HG03175 (cell line): Measurements from ENCODE around the gene SFRP5.

Experiments
- ATAC-seq: cut with Tn5 transposase; IDR thresholded peaks from one replicate; pipeline ENCODE4 v1.9.1; 2021; ENCODE audit warnings: mild to moderate bottlenecking, moderate library complexity; ENCODE audit not compliant: unreplicated experiment

Gene SFRP5

GRCh38 chr10:97771913-97772823 lies at the start of gene SFRP5:
SFRP5 (minus strand) TSS chr10:97771999; CDS start chr10:97771833, 166 bp downstream.
- no peak for ATAC-seq

- no peak for ATAC-seq
Measured at GRCh38 chr10:97820096-97820704, 48.4 kb upstream of the SFRP5 start.

DNA sequence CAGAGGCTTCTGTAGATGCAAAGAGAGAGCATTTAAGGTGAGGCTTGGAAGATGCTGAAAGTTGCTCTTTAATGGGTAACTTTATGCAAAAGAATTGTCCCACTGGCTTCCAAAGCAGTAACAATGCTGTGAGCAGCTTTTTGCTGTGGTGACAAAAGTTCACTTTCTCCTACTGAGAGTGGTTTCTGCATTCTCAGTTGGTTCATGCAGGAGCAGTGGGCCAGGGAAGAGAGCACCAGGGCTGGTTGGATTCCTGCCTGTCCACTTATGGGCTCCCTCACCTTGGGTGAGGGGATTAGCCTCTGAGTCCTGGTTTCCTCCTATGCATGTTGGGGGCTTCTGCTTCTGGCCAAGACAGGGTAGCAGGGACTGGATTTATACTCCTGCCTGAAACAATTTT lies 46.8 kb upstream of the SFRP5 start:
- ATAC-seq, result no peak

- no peak for ATAC-seq
Measured at GRCh38 chr10:97816609-97817008, 44.8 kb upstream of the SFRP5 start.

GRCh38 chr10:97814996-97815395 lies 43.2 kb upstream of the SFRP5 start:
- ATAC-seq, result no peak

DNA sequence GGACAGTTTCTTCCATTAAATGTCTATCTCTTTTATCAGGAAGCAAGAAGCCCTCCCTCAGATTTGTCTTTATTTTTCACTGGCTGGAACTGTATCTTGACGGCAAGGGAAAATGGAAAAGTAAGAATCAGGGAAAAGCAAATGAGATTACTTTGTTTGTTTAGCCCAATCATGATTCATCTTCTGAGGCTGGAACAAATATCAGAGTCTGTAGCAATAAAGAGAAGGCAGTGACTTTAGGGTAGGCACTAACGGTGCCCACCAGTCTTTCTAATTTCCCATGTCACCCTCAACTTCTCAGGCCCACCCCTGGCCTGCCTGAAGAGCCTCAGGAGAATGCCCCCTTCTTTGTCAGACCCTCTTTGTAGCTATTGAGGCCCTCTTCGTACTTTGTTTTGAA lies 41.5 kb upstream of the SFRP5 start:
- ATAC-seq, result no peak

DNA sequence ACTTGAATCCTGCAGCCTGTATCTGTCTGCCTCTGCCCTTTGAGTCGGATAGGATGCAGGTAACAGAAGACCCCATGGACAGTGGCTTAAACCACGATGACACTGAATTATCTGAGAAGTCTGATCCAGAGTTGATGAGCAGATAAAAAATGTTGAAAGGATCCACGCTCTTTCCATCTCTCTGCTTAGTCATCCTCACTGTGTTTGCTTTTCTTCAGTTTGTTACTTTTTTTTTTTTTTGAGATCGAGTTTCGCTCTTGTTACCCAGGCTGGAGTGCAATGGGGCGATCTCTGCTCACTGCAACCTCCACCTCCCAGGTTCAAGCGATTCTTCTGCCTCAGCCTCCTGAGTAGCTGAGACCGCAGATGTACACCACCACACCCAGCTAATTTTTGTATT lies 40.9 kb upstream of the SFRP5 start:
- no peak for ATAC-seq

- no peak for ATAC-seq
Measured at GRCh38 chr10:97811958-97812357, 40.2 kb upstream of the SFRP5 start.

DNA sequence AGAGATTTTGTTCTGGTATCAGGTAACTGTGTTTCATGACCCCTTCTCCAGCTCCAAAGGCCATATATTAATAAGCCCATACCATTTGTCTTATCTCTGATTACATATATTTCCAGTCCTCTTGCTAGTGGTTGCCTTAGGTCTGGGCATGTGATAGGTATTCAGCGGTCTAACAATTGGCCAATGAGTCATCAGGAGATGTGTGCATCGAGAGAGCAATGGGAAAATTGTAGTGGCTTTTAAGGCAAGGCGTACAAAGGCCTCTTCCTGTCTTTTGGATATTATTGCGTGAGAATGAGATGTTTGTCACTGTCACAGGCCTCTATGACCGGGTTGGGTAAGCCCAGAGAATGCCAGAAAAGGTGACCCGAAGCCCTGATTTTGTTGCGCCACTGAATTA lies 38.6 kb upstream of the SFRP5 start:
- no peak for ATAC-seq

GRCh38 chr10:97805949-97806348 lies 34.1 kb upstream of the SFRP5 start:
- no peak for ATAC-seq

GRCh38 chr10:97805096-97805884 lies 33.5 kb upstream of the SFRP5 start:
- ATAC-seq, result no peak

DNA sequence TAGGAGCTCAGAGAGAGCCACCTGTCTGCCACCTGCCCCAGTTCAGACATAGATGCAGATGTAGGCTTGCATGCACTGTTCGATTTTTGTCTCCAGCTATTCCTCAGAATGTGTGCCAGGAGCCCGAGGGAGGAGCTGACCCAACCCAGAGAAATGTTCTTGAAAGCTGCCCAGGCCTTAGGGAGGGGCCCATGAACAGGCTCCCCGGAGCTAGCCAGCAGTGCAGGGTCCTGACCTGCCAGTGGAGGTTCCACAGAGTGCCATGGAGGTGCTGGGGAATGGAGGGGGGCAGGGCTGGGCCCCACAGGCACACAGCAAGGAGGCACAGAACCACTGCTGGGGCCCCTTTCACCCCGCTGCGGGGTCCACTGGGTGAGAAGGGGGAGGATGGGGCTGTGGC lies 29.6 kb upstream of the SFRP5 start:
- ATAC-seq, result no peak

DNA sequence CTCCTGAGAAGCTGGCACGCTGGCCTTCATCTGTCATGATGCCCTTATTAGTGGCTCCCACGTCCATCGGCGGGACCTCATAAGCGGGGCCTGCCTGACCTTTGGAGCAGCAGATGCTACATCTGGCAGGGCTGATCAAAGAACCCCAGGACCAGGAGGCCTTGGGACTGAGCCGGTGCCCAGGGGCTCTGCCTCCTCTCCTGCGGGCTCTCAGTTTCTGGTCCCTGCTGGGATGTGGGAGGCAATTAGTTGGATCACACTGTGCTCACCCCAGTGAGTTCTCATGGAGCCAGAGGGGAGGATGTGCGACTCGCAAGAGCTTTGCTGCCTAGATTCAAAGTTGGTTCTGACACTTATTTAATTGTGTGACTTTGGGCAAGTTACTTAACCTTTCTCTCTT lies 28.7 kb upstream of the SFRP5 start:
- no peak for ATAC-seq

GRCh38 chr10:97798958-97799610 lies 27.3 kb upstream of the SFRP5 start:
- ATAC-seq, result no peak

GRCh38 chr10:97796651-97797050 lies 24.9 kb upstream of the SFRP5 start:
- ATAC-seq, result no peak

DNA sequence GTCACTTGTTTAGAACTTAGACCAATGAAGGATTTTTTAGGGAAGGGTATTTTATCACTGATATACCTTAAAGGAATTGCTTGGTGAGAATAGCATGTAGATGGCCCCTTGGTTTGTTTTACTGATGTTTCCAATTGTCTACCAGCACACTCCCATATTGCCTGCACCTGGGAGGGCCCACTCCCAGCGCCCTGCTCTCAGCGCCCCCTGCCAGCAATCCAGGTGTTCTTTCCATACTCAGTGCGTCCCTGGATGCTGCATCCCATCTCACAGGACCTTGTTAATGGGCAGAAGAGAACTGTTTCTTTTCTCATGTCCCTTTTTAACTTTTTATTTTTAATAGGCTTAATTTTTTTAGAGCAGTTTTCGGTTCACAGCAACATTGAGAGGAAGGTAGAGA lies 24.1 kb upstream of the SFRP5 start:
- no peak for ATAC-seq

- ATAC-seq, result peak; percentile 69
Measured at GRCh38 chr10:97791824-97792721, 20.3 kb upstream of the SFRP5 start.

DNA sequence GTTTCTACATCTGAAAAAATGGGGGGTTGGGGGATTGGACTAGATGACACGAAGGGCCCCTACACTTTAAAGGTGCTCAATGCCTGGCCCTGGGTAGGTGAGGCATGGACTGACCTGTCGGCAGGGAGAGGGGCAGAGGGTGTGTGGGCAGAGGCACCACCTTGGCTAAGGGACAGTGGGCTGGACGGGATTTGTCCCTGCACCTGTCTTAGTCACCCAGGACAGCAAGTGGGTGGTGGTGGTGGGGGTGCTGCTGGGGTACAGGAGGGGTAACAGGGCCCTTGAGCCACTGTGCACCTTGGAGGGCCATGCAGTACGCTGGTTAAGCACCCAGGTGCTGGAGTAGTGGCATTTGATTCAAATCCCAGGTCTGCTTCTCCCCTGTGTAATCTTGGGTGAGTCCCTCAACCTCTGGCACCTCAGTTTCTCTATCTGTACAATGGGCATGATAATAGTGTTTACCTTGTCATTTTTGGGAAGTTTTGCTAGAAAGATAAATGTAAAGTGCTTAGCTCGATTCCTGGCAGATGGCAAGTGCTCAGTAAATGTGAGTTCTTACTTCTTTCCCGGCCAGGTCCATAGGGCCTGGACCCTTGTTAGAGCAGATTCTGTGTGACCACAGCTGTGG lies 18.1 kb upstream of the SFRP5 start:
- ATAC-seq, result no peak

GRCh38 chr10:97788552-97789442 lies 17.0 kb upstream of the SFRP5 start:
- no peak for ATAC-seq
